Measurements from ENCODE around the gene DPP6. TPM values are rescaled to one million over a fixed set of nuclear protein-coding genes. Genes with fewer than 3 reads are reported as not detected.
"Not testable (repeated sequence)": the region's sequence is repeated elsewhere in the genome, so short reads cannot be mapped to it uniquely, and the experiment has no call there.

DPP6 gene
- total RNA-seq, 1 experiment from 2014 or later: not detected

DNA sequence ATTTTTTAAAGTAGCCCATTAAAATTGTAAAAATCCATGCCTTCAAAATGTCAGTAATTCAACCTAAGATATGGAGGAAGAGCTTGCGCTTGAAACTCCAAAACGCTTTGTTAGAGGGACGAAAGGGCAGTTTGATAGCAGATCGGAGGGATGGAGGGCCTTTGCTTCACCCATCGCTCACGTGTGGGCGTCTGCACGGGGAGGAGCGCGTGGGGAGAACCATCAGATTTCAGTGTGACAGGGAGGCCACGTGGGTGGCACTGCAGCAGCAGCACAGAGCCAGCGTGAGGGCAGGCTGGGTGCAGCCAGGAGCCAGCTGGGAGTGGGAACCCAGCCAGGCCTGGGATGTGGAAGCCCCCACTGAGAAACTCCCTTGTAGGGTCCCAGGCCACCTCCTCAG lies 625.3 kb downstream of the DPP6 start:
- Histone ChIP-seq H3K4me3 (ENCODE audit: low read depth, low read length, poor library complexity, severe bottlenecking) (no peak overlapping the region), H3K4me1 (ENCODE audit: insufficient read depth, low read length, poor library complexity, severe bottlenecking) (no peaks in the 10 kb centered on the region), H3K36me3 (ENCODE audit: insufficient read depth, low read length, poor library complexity, severe bottlenecking) (no peaks in the 10 kb centered on the region), H3K27ac (ENCODE audit: low read depth, low read length, poor library complexity, severe bottlenecking) (no peak overlapping the region), H3K27me3 (replicated peaks; ENCODE audit: insufficient read depth, low read depth, low read length, poor library complexity) (no peaks in the 10 kb centered on the region), H3K9me3 (ENCODE audit: low read depth, low read length, poor library complexity, severe bottlenecking) (no peaks in the 10 kb centered on the region)
- intact Hi-C loops (cut with micrococcal nuclease; ENCODE audit: unreplicated experiment): no loop called here
- no peak for DNase-seq (ENCODE audit: low spot score)
- CTCF ChIA-PET: no interaction called here
- POLR2A ChIA-PET (ENCODE audit: low non-redundant PET): no interaction called here
- BruUV-seq (replicated peaks): no TSS peak
- TF ChIP-seq EZH2 (IDR thresholded peaks at IDR 0.05; ENCODE audit: borderline replicate concordance, low read depth, low read length, poor library complexity, severe bottlenecking): no peak
- TF ChIP-seq, protein P1, sequence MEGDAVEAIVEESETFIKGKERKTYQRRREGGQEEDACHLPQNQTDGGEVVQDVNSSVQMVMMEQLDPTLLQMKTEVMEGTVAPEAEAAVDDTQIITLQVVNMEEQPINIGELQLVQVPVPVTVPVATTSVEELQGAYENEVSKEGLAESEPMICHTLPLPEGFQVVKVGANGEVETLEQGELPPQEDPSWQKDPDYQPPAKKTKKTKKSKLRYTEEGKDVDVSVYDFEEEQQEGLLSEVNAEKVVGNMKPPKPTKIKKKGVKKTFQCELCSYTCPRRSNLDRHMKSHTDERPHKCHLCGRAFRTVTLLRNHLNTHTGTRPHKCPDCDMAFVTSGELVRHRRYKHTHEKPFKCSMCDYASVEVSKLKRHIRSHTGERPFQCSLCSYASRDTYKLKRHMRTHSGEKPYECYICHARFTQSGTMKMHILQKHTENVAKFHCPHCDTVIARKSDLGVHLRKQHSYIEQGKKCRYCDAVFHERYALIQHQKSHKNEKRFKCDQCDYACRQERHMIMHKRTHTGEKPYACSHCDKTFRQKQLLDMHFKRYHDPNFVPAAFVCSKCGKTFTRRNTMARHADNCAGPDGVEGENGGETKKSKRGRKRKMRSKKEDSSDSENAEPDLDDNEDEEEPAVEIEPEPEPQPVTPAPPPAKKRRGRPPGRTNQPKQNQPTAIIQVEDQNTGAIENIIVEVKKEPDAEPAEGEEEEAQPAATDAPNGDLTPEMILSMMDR (conservative IDR thresholded peaks at IDR 0.05; ENCODE audit: low read depth, low read length): no peak

DNA sequence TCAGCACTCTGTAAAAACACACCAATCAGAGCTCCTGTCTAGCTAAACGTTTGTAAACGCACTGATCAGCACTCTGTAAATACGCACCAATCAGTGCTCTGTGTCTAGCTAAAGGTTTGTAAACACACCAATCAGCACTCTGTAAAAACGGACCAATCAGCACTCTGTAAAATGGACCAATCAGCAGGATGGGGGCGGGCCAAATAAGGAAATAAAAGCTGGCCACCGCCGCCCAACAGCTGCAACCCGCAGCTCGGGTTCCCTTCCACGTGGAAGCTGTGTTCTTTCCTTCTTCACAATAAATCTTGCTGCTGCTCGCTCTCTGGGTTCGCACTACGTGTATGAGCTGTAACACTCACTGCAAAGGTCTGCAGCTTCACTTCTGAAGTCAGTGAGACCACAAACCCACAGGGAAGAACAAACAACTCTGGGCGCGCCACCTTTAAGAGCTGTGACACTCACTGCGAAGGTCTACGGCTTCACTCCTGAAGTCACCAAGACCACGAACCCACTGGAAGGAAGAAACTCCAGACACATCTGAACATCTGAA lies 625.9 kb downstream of the DPP6 start:
- CTCF ChIA-PET; H3K27ac ChIP-seq (ENCODE audit: low read depth, low read length, poor library complexity, severe bottlenecking); H3K27me3 ChIP-seq (replicated peaks; ENCODE audit: insufficient read depth, low read depth, low read length, poor library complexity); intact Hi-C loops (cut with micrococcal nuclease; ENCODE audit: unreplicated experiment); H3K4me3 ChIP-seq (ENCODE audit: low read depth, low read length, poor library complexity, severe bottlenecking); H3K4me1 ChIP-seq (ENCODE audit: insufficient read depth, low read length, poor library complexity, severe bottlenecking); POLR2A ChIA-PET (ENCODE audit: low non-redundant PET); BruUV-seq (replicated peaks); H3K9me3 ChIP-seq (ENCODE audit: low read depth, low read length, poor library complexity, severe bottlenecking); DNase-seq (ENCODE audit: low spot score); H3K36me3 ChIP-seq (ENCODE audit: insufficient read depth, low read length, poor library complexity, severe bottlenecking): not testable (repeated sequence)

DNA sequence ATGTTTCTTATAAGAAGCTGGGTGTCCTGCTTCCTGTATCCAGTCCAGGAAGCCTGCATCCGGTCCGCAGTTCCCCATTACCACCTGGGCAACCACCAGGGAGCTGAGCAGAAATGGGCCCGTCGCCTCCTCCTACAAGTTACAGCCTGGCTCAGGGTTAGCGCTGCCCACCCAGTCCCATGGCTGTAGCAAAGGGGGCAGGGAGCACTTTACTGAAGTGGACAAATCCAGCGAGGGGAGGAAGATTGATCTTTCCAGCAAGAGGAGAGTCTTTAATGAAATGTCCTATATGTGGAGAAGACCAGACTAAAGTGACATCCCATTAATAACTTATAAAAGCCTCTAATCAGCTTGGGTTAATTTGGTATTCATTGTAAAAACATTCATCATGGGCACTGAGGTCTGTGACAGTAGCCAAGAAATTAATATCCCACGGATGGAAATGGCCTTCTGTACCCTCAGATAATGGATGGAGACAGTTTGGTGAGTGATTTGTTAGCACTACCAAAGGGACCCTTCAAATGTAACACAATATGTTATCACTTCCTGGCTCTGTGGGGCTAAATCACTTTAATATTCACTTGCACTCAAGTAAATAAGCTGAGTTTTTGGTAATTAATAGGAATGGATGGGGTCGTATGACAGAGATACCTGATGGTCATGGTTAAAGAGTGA lies 627.3 kb downstream of the DPP6 start:
- no peaks in the 10 kb centered on the region for H3K9me3 ChIP-seq (ENCODE audit: low read depth, low read length, poor library complexity, severe bottlenecking)
- CTCF ChIA-PET: no interaction called here
- no peak overlapping the region for H3K27ac ChIP-seq (ENCODE audit: low read depth, low read length, poor library complexity, severe bottlenecking)
- no peak for TF ChIP-seq EZH2 (IDR thresholded peaks at IDR 0.05; ENCODE audit: borderline replicate concordance, low read depth, low read length, poor library complexity, severe bottlenecking)
- no peaks in the 10 kb centered on the region for H3K36me3 ChIP-seq (ENCODE audit: insufficient read depth, low read length, poor library complexity, severe bottlenecking)
- no peaks in the 10 kb centered on the region for H3K27me3 ChIP-seq (replicated peaks; ENCODE audit: insufficient read depth, low read depth, low read length, poor library complexity)
- H3K4me1 ChIP-seq (ENCODE audit: insufficient read depth, low read length, poor library complexity, severe bottlenecking): no peaks in the 10 kb centered on the region
- DNase-seq (ENCODE audit: low spot score): no peak
- POLR2A ChIA-PET (ENCODE audit: low non-redundant PET): no interaction called here
- no TSS peak for BruUV-seq (replicated peaks)
- no peak overlapping the region for H3K4me3 ChIP-seq (ENCODE audit: low read depth, low read length, poor library complexity, severe bottlenecking)
- intact Hi-C loops (cut with micrococcal nuclease; ENCODE audit: unreplicated experiment): no loop called here

DNA sequence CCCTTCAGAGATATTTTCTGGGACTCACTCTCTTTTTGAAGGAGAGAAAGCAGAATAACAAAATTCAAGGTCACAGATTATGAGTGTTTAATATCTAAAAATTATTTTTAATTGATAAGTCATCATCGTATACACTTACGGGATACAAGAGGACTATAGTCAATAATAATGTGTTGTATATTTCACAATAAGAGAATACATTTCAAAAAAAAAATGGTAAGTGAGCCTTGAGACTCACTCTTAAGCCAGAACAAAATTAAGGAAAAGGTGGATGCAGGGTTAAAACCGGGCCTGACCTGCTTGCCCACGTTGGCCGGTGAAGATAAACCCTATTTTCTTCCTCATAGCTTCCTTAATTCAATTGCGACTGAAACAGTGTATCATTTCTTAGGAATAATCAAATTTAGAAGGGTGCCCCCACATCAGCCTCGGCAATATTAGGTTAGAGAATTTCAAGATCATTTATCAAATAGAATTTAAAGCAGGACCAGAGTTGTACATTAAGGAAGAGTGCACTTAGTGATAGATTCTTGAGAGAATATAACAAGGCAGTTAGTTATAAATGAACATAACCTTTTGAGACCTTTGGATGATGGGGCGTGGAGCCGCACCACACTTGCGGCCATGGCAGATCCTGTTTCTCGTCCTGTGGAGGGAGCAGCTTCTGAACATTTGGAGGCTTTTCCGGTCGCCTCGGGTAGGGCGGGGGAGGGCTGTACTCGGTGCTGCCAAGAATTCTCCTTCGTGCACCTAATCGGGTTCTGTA lies 628.9 kb downstream of the DPP6 start:
- BruUV-seq (replicated peaks): no TSS peak
- ChIA-PET POLR2A (ENCODE audit: low non-redundant PET) (no interaction called here), CTCF (no interaction called here)
- Histone ChIP-seq H3K9me3 (ENCODE audit: low read depth, low read length, poor library complexity, severe bottlenecking) (no peaks in the 10 kb centered on the region), H3K36me3 (ENCODE audit: insufficient read depth, low read length, poor library complexity, severe bottlenecking) (no peaks in the 10 kb centered on the region), H3K4me1 (ENCODE audit: insufficient read depth, low read length, poor library complexity, severe bottlenecking) (no peaks in the 10 kb centered on the region), H3K27ac (ENCODE audit: low read depth, low read length, poor library complexity, severe bottlenecking) (no peak overlapping the region), H3K4me3 (ENCODE audit: low read depth, low read length, poor library complexity, severe bottlenecking) (no peak overlapping the region), H3K27me3 (replicated peaks; ENCODE audit: insufficient read depth, low read depth, low read length, poor library complexity) (no peaks in the 10 kb centered on the region)
- TF ChIP-seq EZH2 (IDR thresholded peaks at IDR 0.05; ENCODE audit: borderline replicate concordance, low read depth, low read length, poor library complexity, severe bottlenecking): no peak
- TF ChIP-seq, protein P1 (conservative IDR thresholded peaks at IDR 0.05; ENCODE audit: low read depth, low read length): no peak
- no peak for DNase-seq (ENCODE audit: low spot score)
- intact Hi-C loops (cut with micrococcal nuclease; ENCODE audit: unreplicated experiment): no loop called here

Measured in A673 (cell line).